A673 (cell line): ENCODE results near the gene TMEM233.

Experiments
- EZH2 ChIP-seq: fragments of 200-600 bp; sonication (generic); IDR thresholded peaks from 2 replicates; pipeline ENCODE4 v1.6.1; 2017; ENCODE audit warnings: borderline replicate concordance, low read depth, mild to moderate bottlenecking, mixed read lengths, antibody characterized with exemption, low read length; ENCODE audit not compliant: poor library complexity, severe bottlenecking
- TF ChIP-seq, protein P1 (sequence below): fragments of 300-800, 200-600 bp; sonication (generic); conservative IDR thresholded peaks from 2 replicates; pipeline ENCODE4 v1.5.1; 2017; ENCODE audit warnings: low read depth, mild to moderate bottlenecking, antibody characterized with exemption, low read length, moderate library complexity, mixed read lengths

DNA sequence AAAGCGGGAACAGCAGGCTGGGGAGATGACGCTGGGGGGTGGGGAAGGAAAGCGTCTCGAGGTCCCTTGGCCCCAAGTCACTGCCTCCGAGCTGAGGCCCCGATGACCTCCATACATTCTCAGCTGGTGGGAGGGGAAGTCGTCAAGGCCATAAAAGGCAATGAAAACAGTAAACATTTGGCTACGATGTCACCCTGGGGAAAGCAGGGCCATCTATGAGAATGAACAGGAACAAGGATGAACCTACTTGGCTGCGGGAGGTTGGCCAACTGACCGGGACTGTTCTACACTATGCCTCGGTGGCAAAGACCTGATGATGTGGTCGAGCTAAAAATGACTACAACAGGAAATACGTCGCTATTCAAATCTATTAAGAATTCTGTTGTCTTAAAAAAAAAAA is 93.8 kb downstream of the TMEM233 start:
- TF ChIP-seq, protein P1, sequence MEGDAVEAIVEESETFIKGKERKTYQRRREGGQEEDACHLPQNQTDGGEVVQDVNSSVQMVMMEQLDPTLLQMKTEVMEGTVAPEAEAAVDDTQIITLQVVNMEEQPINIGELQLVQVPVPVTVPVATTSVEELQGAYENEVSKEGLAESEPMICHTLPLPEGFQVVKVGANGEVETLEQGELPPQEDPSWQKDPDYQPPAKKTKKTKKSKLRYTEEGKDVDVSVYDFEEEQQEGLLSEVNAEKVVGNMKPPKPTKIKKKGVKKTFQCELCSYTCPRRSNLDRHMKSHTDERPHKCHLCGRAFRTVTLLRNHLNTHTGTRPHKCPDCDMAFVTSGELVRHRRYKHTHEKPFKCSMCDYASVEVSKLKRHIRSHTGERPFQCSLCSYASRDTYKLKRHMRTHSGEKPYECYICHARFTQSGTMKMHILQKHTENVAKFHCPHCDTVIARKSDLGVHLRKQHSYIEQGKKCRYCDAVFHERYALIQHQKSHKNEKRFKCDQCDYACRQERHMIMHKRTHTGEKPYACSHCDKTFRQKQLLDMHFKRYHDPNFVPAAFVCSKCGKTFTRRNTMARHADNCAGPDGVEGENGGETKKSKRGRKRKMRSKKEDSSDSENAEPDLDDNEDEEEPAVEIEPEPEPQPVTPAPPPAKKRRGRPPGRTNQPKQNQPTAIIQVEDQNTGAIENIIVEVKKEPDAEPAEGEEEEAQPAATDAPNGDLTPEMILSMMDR = no peak
- no peak for TF ChIP-seq EZH2
